NCI-H82 (cell line): Measurements from ENCODE around the gene RUNX3.
"Not testable (repeated sequence)": the region's sequence is repeated elsewhere in the genome, so short reads cannot be mapped to it uniquely, and the experiment has no call there.

Experiments
- DNase-seq: peaks from one replicate; lab custom pipeline; 2025; lab: John Stamatoyannopoulos, UW

The RUNX3 gene

GRCh38 chr1:24900486-24900849 is 29.6 kb downstream of the RUNX3 start:
- no peak for DNase-seq

GRCh38 chr1:24899581-24900485 is 30.2 kb downstream of the RUNX3 start:
- DNase-seq, result no peak

GRCh38 chr1:24898909-24899439 is 31.1 kb downstream of the RUNX3 start:
- no peak for DNase-seq

- DNase-seq, result peak; percentile 38
Measured at GRCh38 chr1:24898152-24898908, 31.7 kb downstream of the RUNX3 start.

- no peak for DNase-seq
Measured at GRCh38 chr1:24897263-24898151, 32.6 kb downstream of the RUNX3 start.

- DNase-seq, result no peak
Measured at GRCh38 chr1:24896596-24897262, 33.3 kb downstream of the RUNX3 start.

- no peak for DNase-seq
Measured at GRCh38 chr1:24896176-24896575, 33.9 kb downstream of the RUNX3 start.

- DNase-seq, result no peak
Measured at GRCh38 chr1:24895511-24895910, 34.6 kb downstream of the RUNX3 start.

GRCh38 chr1:24894002-24894401 is 36.1 kb downstream of the RUNX3 start:
- no peak for DNase-seq

GRCh38 chr1:24893431-24893830 is 36.6 kb downstream of the RUNX3 start:
- DNase-seq, result no peak

- no peak for DNase-seq
Measured at GRCh38 chr1:24892188-24893153, 37.6 kb downstream of the RUNX3 start.

GRCh38 chr1:24891367-24891766 is 38.7 kb downstream of the RUNX3 start:
- not testable (repeated sequence) for DNase-seq

GRCh38 chr1:24890887-24891286 is 39.2 kb downstream of the RUNX3 start:
- no peak for DNase-seq

- DNase-seq, result no peak
Measured at GRCh38 chr1:24888971-24889676, 41.0 kb downstream of the RUNX3 start.

GRCh38 chr1:24888061-24888970 is 41.8 kb downstream of the RUNX3 start:
- DNase-seq, result no peak

- DNase-seq, result no peak
Measured at GRCh38 chr1:24886241-24886640, 43.8 kb downstream of the RUNX3 start.

- DNase-seq, result no peak
Measured at GRCh38 chr1:24884751-24885150, 45.3 kb downstream of the RUNX3 start.

- DNase-seq, result no peak
Measured at GRCh38 chr1:24881034-24881433, 49.0 kb downstream of the RUNX3 start.
